Mesenteric fat pad (tissue), 1 donor: ENCODE data around the gene TICRR. TPM values are rescaled to one million over a fixed set of nuclear protein-coding genes. Genes with fewer than 3 reads are reported as not detected.

Experiments used
- DNase-seq: peaks from one replicate; pipeline ENCODE4 v3.0.0-alpha.2; 2020; ENCODE audit warnings: low spot score
- total RNA-seq: library from RNA; stranded (reverse); fragmentation: NEBNext Ultra II Directional; extraction: Animal tissue kit (Norgen Biotek cat#: 25700); gene quantifications from one replicate; pipeline ENCODE4 v1.2.1, GENCODE V29; 2021
- donor health status: DM: yes; HTN: yes; CAD: no.

TICRR gene
- total RNA-seq, 1 donor from 2014 or later: not detected

GRCh38 chr15:89671687-89672086 is 96.4 kb downstream of the TICRR start:
- no peak for DNase-seq

GRCh38 chr15:89672221-89673164 is 97.2 kb downstream of the TICRR start:
- no peak for DNase-seq

- DNase-seq: no peak
Observed at GRCh38 chr15:89673165-89673512, 97.9 kb downstream of the TICRR start.

GRCh38 chr15:89674526-89674925 is 99.3 kb downstream of the TICRR start:
- DNase-seq: no peak

- DNase-seq: no peak
Observed at GRCh38 chr15:89675606-89676005, 100.3 kb downstream of the TICRR start.

- DNase-seq: no peak
Observed at GRCh38 chr15:89677381-89677780, 102.1 kb downstream of the TICRR start.

Other genes with a start within 250 kb of the TICRR start
- 67.1 TPM for gene POLG, start 240.6 kb upstream of the TICRR start, total RNA-seq
- gene RHCG, start 78.9 kb upstream of the TICRR start, total RNA-seq: 5.7 TPM
- gene KIF7, start 80.0 kb downstream of the TICRR start, total RNA-seq: 12.7 TPM
- gene PLIN1, start 103.9 kb downstream of the TICRR start, total RNA-seq: 1,691 TPM
- gene PEX11A, start 115.3 kb downstream of the TICRR start, total RNA-seq: 103 TPM
- gene WDR93, start 115.3 kb downstream of the TICRR start, total RNA-seq: 0.32 TPM
- gene MESP1, start 175.8 kb downstream of the TICRR start, total RNA-seq: 16.0 TPM
- gene MESP2, start 200.9 kb downstream of the TICRR start, total RNA-seq: 0.96 TPM
- gene ANPEP, start 239.4 kb downstream of the TICRR start, total RNA-seq: 50.3 TPM